IMR-90 (cell line): ENCODE results near the gene KCNJ10. TPM values are rescaled to one million over a fixed set of nuclear protein-coding genes. Genes with fewer than 3 reads are reported as not detected.

Experiments used
- ATAC-seq: fragments of 200-7000 bp; cut with Tn5 transposase; 2 replicates; pipeline ENCODE4 v1.9.1; 2020; ENCODE audit warnings: low read depth, mild to moderate bottlenecking, moderate library complexity
- BruUV-seq: library from RNA; stranded (reverse); fragments of 400-500 nt; replicated peaks from 2 replicates; lab custom pipeline; 2021; lab: Mats Ljungman, UMichigan
- CTCF ChIA-PET: fragments of 300-600 bp; formaldehyde crosslinking; extraction: SDS; loops from one replicate; lab custom pipeline; 2021; ENCODE audit warnings: antibody characterized with exemption; lab: Yijun Ruan, JAX
- POLR2A ChIA-PET: fragments of 300-600 bp; sonication (Branson Sonifier 250); formaldehyde crosslinking; loops from one replicate; lab custom pipeline; 2022; ENCODE audit warnings: antibody characterized with exemption; ENCODE audit not compliant: unreplicated experiment; lab: Charles Lee
- DNase-seq: peaks from one replicate; pipeline ENCODE4 v3.0.0; 2013
- H2AFZ ChIP-seq: replicated peaks from 2 replicates; pipeline ENCODE3; 2013; ENCODE audit warnings: low read length, mild to moderate bottlenecking; ENCODE audit not compliant: poor library complexity
- H2AK5ac ChIP-seq: 2 replicates; pipeline ENCODE4 v1.6.1; 2013; ENCODE audit warnings: low read depth, low read length, inconsistent platforms
- H2AK9ac ChIP-seq: replicated peaks from 2 replicates; pipeline ENCODE3; 2013; ENCODE audit warnings: mild to moderate bottlenecking, low read depth, low read length, moderate library complexity; ENCODE audit not compliant: poor library complexity
- H2BK120ac ChIP-seq: 2 replicates; pipeline ENCODE4 v1.6.1; 2013; ENCODE audit warnings: low read depth, low read length, inconsistent platforms
- H2BK15ac ChIP-seq: 3 replicates; pipeline ENCODE4 v1.6.1; 2013; ENCODE audit warnings: low read depth, low read length, inconsistent platforms
- H2BK20ac ChIP-seq: 2 replicates; pipeline ENCODE4 v1.6.1; 2013; ENCODE audit warnings: low read depth, mild to moderate bottlenecking, inconsistent platforms, low read length, moderate library complexity
- H2BK5ac ChIP-seq: 2 replicates; pipeline ENCODE4 v1.6.1; 2013; ENCODE audit warnings: mild to moderate bottlenecking, low read depth, low read length, inconsistent platforms; ENCODE audit not compliant: poor library complexity, severe bottlenecking
- H3K14ac ChIP-seq: replicated peaks from 2 replicates; pipeline ENCODE4 v1.6.1; 2013; ENCODE audit warnings: low read depth, low read length, inconsistent platforms
- H3K18ac ChIP-seq: 2 replicates; pipeline ENCODE4 v1.6.1; 2013; ENCODE audit warnings: low read depth, low read length, control low read depth
- H3K23ac ChIP-seq: 2 replicates; pipeline ENCODE4 v1.6.1; 2013; ENCODE audit warnings: low read depth, low read length, inconsistent platforms
- H3K27ac ChIP-seq: 2 replicates; pipeline ENCODE4 v1.5.1; 2013; ENCODE audit warnings: mild to moderate bottlenecking, control low read depth, low read length; ENCODE audit not compliant: insufficient read depth
- H3K27me3 ChIP-seq: 2 replicates; pipeline ENCODE4 v1.6.1; 2013; ENCODE audit warnings: low read length; ENCODE audit not compliant: control insufficient read depth, insufficient read depth
- H3K36me3 ChIP-seq: 2 replicates; pipeline ENCODE4 v1.6.1; 2013; ENCODE audit warnings: low read length, mixed read lengths; ENCODE audit not compliant: control insufficient read depth, insufficient read depth
- H3K4ac ChIP-seq: 2 replicates; pipeline ENCODE4 v1.6.1; 2013; ENCODE audit warnings: low read depth, low read length, inconsistent platforms
- H3K4me1 ChIP-seq: 2 replicates; pipeline ENCODE4 v1.6.1; 2013; ENCODE audit warnings: low read length, mixed read lengths; ENCODE audit not compliant: control insufficient read depth, insufficient read depth
- H3K4me2 ChIP-seq: 2 replicates; pipeline ENCODE4 v1.6.1; 2013; ENCODE audit warnings: low read depth, mild to moderate bottlenecking, control low read depth, low read length, moderate library complexity
- H3K4me3 ChIP-seq: 2 replicates; pipeline ENCODE4 v1.5.1; 2013; ENCODE audit warnings: low read depth, mild to moderate bottlenecking, control low read depth, low read length, moderate library complexity; ENCODE audit not compliant: insufficient read depth
- H3K56ac ChIP-seq: 2 replicates; pipeline ENCODE4 v1.6.1; 2013; ENCODE audit warnings: low read length, inconsistent platforms; ENCODE audit not compliant: insufficient read depth; ENCODE audit errors: extremely low read depth
- H3K79me1 ChIP-seq, 2 experiments: 2 replicates each; pipeline ENCODE4 v1.6.1; 2013; ENCODE audit warnings: low read length in 2 of 2, inconsistent platforms in 1 of 2, low read depth in 1 of 2
- H3K9ac ChIP-seq: 2 replicates; pipeline ENCODE4 v1.6.1; 2013; ENCODE audit warnings: low read depth, low read length, control low read depth
- H3K9me1 ChIP-seq: 2 replicates; pipeline ENCODE4 v1.6.1; 2013; ENCODE audit warnings: low read length, inconsistent platforms; ENCODE audit not compliant: insufficient read depth
- H3K9me3 ChIP-seq: 2 replicates; pipeline ENCODE4 v1.6.1; 2013; ENCODE audit warnings: low read length; ENCODE audit not compliant: control insufficient read depth, insufficient read depth
- H4K20me1 ChIP-seq: 2 replicates; pipeline ENCODE4 v1.6.1; 2013; ENCODE audit warnings: low read length, inconsistent platforms; ENCODE audit not compliant: insufficient read depth
- H4K5ac ChIP-seq: 2 replicates; pipeline ENCODE4 v1.6.1; 2013; ENCODE audit warnings: mild to moderate bottlenecking, low read depth, low read length, control low read depth
- H4K8ac ChIP-seq, 2 experiments: 2 replicates each; pipeline ENCODE4 v1.6.1; 2013; ENCODE audit warnings: low read depth in 2 of 2, low read length in 2 of 2, control low read depth in 1 of 2, inconsistent platforms in 1 of 2
- H4K91ac ChIP-seq: 2 replicates; pipeline ENCODE4 v1.6.1; 2013; ENCODE audit warnings: low read depth, low read length, inconsistent platforms; ENCODE audit not compliant: insufficient read depth
- CEBPB ChIP-seq: IDR thresholded peaks from 2 replicates; pipeline ENCODE4 v1.6.1; 2012; ENCODE audit warnings: low read depth, low read length, improper control_type of control experiment
- CHD1 ChIP-seq: IDR thresholded peaks from 2 replicates; pipeline ENCODE4 v1.6.1; 2012; ENCODE audit warnings: low read depth, low read length, improper control_type of control experiment
- NFE2L2 ChIP-seq: fragments of 150-350 bp; IDR thresholded peaks from 2 replicates; pipeline ENCODE4 v1.6.1; 2016; ENCODE audit warnings: low read depth, mild to moderate bottlenecking, low read length
- POLR2A ChIP-seq: IDR thresholded peaks from 2 replicates; pipeline ENCODE4 v1.6.1; 2012; ENCODE audit warnings: mild to moderate bottlenecking, low read depth, low read length
- RCOR1 ChIP-seq: IDR thresholded peaks from 2 replicates; pipeline ENCODE4 v1.6.1; 2012; ENCODE audit warnings: mild to moderate bottlenecking, low read length, improper control_type of control experiment; ENCODE audit not compliant: insufficient replicate concordance
- WGBS, 2 experiments: methylation state at CpG; one replicate each; pipeline versions ENCODE4 v1.1.5 to v1.1.7; 2013; ENCODE audit warnings: missing lambda C conversion rate in 2 of 2; ENCODE audit not compliant: insufficient read length in 1 of 2; ENCODE audit errors: extremely low coverage in 2 of 2; 5-methylcytosine and 5-hydroxymethylcytosine counted together
- dilution Hi-C: fragments of 300-500 bp; cut with HindIII; formaldehyde crosslinking; loops from one replicate; pipeline ENCODE4 v1.14.3; 2018; ENCODE audit warnings: low sequenced_read_pairs; ENCODE audit not compliant: unreplicated experiment
- in situ Hi-C: fragments of 300-500 bp; cut with MboI; formaldehyde crosslinking; loops from 3 replicates; pipeline ENCODE4 v1.14.3; 2019; ENCODE audit warnings: low sequenced_read_pairs, inconsistent platforms, mixed read lengths
- intact Hi-C: fragments of 100-400 bp; cut with micrococcal nuclease; formaldehyde crosslinking; loops from 2 replicates; pipeline ENCODE4 v1.10.0; 2022
- polyA plus RNA-seq, 3 experiments: library from polyadenylated mRNA; depleted of rRNA; stranded (reverse); fragments of >200 nt; gene quantifications; 2 replicates each; pipeline ENCODE4 v1.2.3, GENCODE V29; 2012; ENCODE audit warnings: low replicate concordance in 1 of 3
- total RNA-seq: library from RNA; depleted of rRNA; stranded (reverse); fragments of >200 nt; gene quantifications from 2 replicates; pipeline ENCODE4 v1.2.3, GENCODE V29; 2012

The KCNJ10 gene
- total and polyA plus RNA-seq, 2 of the 4 experiments (the other 2 are of a cell fraction) = not detected

DNA sequence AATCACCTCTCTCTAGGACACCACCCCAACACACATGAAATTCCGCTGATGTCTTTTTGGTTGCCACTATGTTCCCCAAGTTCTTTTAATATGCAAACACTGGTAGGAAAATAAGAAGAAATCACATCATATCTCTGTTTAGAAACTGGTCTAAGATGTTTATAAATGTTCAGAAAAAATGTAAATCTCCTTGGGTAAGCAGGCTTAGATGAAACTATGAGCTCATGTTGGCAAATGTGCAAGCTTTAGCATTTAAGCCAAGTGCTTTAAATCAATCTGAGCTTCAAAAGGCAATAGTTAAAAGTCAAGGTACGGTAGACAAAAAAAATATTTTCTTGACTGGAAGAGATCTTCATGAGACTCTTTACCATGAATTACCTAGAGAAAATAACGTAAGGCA lies 90.7 kb downstream of the KCNJ10 start:
- no peaks in the 10 kb centered on the region for H3K79me1 ChIP-seq
- no CpG with 5 or more reads among the region's 3 CpGs for WGBS, 2 experiments
- no peak overlapping the region for H3K14ac ChIP-seq
- H3K4ac ChIP-seq = no peak overlapping the region
- peak overlapping the region; percentile 1; the same call in 1 of the 2 replicates for H3K4me2 ChIP-seq
- H2AK9ac ChIP-seq = no peak overlapping the region
- intact Hi-C loops = no loop called here
- TF ChIP-seq POLR2A = no peak
- no peak for TF ChIP-seq RCOR1
- TF ChIP-seq NFE2L2 = no peak
- TF ChIP-seq CEBPB = 0 out of 2 replicates have a peak, but pooled peaks have one; percentile 5
- no peak for TF ChIP-seq CHD1
- CTCF ChIA-PET = interaction anchor here (0.6 to 0.9 kb wide), 5 partner anchors 10 to 181 kb away, joined by 3 to 9 read pairs (median 4); no protein-coding TSS in a partner anchor
- peaks cover 3% of the 10 kb centered on the region; the same call in 1 of the 2 replicates for H3K9me1 ChIP-seq
- H2BK20ac ChIP-seq = no peak overlapping the region
- H4K8ac ChIP-seq = no peak overlapping the region
- no peak overlapping the region for H3K9ac ChIP-seq
- H3K9me3 ChIP-seq = no peaks in the 10 kb centered on the region
- in situ Hi-C loops = no loop called here
- ATAC-seq (peak; percentile 84), DNase-seq (peak; percentile 76)
- POLR2A ChIA-PET = no interaction called here
- H2BK120ac ChIP-seq = no peak overlapping the region
- no peak overlapping the region for H3K4me3 ChIP-seq
- H2BK15ac ChIP-seq = no peak overlapping the region
- peaks cover 8% of the 10 kb centered on the region; the same call in 1 of the 2 replicates for H3K4me1 ChIP-seq
- H4K5ac ChIP-seq = no peak overlapping the region
- no peak overlapping the region for H3K23ac ChIP-seq
- no peak overlapping the region for H2AFZ ChIP-seq
- dilution Hi-C loops = no loop called here
- no peak overlapping the region; the same call in 1 of the 2 replicates for H3K27ac ChIP-seq
- no TSS peak for BruUV-seq
- H3K56ac ChIP-seq = no peak overlapping the region
- H3K18ac ChIP-seq = no peak overlapping the region
- no peak overlapping the region for H4K91ac ChIP-seq
- H2AK5ac ChIP-seq = no peak overlapping the region
- no peak overlapping the region for H2BK5ac ChIP-seq
- H3K27me3 ChIP-seq = peaks cover 30% of the 10 kb centered on the region
- no peaks in the 10 kb centered on the region for H4K20me1 ChIP-seq
- no peaks in the 10 kb centered on the region; the same call in 1 of the 2 replicates for H3K36me3 ChIP-seq
